GM12865 (cell line): ENCODE measurements around the gene RIGI.
"Not testable (repeated sequence)": the region's sequence is repeated elsewhere in the genome, so short reads cannot be mapped to it uniquely, and the experiment has no call there.

Experiments
- DNase-seq: peaks from one replicate; pipeline ENCODE4 v3.0.0; 2010; ENCODE audit warnings: low read depth
- H3K4me3 ChIP-seq: 2 replicates; pipeline ENCODE4 v1.5.1; 2011; ENCODE audit warnings: mild to moderate bottlenecking, low read depth, low read length, control low read depth
- TF ChIP-seq, protein P1 (sequence below): IDR thresholded peaks from 2 replicates; pipeline ENCODE4 v1.5.1; 2011; ENCODE audit warnings: low read length, control low read depth, low read depth, inconsistent platforms; ENCODE audit not compliant: insufficient read depth; ENCODE audit errors: missing control alignments

Gene RIGI

DNA sequence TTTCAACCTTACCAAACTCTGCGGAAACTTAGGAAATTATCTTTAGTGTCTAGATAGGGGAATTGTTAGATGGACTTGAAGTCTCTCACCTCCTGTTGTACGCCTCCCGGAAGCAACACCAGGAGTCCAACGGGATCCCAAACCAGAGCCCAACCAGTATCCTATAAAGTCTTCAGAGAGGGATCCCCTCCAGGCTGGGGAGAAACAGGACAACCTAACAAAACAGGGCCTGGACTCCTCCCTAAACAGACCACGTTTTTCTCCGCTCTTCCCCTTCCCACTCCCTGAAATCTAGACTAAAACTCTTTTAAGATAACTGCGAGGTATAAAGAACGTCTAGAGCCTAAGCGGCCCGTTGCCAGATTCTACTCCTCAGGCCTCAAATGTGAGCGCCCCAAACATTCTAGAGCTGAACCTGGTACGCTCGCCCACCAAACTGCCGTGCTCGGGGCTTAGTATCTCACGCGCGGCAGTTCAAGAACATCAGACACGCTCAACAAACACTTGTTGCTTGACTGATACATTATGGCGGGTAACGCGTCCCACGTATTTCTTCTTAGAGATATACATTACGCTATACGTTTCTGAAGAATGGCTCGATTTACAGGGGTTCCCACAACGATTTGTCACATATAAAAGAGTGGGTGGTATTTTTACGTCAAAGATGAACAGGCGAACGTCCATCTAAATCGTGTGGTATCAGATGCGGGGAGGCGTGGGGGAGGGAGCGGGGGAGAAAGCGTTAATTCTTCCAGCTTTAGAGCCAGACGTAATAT, 25.5 kb upstream of the RIGI start:
- TF ChIP-seq, protein P1, sequence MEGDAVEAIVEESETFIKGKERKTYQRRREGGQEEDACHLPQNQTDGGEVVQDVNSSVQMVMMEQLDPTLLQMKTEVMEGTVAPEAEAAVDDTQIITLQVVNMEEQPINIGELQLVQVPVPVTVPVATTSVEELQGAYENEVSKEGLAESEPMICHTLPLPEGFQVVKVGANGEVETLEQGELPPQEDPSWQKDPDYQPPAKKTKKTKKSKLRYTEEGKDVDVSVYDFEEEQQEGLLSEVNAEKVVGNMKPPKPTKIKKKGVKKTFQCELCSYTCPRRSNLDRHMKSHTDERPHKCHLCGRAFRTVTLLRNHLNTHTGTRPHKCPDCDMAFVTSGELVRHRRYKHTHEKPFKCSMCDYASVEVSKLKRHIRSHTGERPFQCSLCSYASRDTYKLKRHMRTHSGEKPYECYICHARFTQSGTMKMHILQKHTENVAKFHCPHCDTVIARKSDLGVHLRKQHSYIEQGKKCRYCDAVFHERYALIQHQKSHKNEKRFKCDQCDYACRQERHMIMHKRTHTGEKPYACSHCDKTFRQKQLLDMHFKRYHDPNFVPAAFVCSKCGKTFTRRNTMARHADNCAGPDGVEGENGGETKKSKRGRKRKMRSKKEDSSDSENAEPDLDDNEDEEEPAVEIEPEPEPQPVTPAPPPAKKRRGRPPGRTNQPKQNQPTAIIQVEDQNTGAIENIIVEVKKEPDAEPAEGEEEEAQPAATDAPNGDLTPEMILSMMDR, result no peak
- peak overlapping the region; percentile 71 for H3K4me3 ChIP-seq
- peak; percentile 52 for DNase-seq

DNA sequence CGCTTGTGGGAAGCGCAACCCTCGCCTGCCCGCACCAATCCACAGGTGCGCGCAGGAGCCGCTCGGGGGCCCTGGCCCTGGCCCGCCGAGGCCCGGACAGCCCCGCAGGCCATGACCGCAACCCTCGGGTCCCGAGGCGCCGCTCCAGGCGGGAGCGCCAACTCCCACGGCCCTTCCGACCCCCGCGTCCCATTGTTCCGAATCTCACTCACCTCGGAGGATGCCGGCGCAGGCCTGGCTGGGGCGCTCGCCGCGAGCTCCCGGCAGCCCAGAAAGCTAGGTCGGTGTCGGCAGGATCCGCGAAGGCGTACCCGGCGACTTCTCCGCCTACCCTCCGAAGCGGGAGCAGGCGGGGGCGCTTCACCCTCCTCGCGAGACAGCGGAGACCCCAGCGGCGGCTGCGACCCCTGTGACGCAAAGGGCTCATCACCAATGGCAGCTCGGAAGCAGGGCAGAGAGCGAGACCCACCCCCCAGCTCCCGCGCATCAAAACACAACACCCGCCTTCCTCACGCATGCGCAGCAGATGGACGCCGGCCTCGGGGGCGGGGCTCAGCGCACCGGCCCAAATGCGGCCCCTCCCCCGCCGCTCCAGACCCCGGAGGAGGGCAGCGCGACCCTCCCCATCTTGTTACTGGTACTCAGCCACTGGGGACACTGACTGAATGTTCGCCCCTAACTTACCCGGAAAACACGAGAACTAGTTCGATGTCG, 24.7 kb upstream of the RIGI start:
- TF ChIP-seq, protein P1, result no peak
- peak; percentile 94 for DNase-seq
- peak overlapping the region; percentile 71 for H3K4me3 ChIP-seq

DNA sequence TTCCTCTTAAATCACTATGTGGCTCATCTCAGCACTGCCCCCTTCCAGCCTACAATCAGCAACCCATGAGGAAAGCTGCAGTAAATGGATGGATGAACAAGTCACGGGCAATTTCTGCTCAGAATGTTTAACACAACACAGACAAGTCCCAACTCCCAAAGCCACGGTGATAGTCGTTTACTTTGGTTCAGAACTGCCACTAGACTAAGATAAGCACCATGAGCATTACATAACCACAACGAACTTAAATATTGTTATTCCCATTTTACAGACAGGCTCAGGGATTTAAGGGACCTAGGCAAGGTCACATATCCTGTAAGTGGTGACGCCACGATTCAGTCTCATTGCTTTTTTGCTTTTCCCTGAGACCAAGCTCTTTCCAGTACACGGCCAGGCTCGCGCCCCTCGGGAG, 24.2 kb upstream of the RIGI start:
- no peak for DNase-seq
- TF ChIP-seq, protein P1, result no peak
- H3K4me3 ChIP-seq, result peak overlapping the region; percentile 71

DNA sequence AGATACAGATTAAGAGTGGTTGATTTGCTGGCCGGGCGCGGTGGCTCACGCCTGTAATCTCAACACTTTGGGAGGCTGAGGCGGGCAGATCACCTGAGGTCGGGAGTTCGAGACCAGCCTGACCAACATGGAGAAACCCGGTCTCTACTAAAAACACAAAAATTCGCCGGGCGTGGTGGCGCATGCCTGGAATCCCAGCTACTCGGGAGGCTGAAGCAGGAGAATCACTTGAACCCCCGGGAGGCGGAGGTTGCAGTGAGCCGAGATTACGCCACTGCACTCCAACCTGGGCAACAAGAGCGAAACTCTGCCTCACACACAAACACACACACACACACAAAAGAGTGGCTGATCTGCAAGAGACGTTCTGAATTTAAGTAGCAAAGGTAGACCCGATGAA, 22.2 kb upstream of the RIGI start:
- not testable (repeated sequence) for DNase-seq, H3K4me3 ChIP-seq

DNA sequence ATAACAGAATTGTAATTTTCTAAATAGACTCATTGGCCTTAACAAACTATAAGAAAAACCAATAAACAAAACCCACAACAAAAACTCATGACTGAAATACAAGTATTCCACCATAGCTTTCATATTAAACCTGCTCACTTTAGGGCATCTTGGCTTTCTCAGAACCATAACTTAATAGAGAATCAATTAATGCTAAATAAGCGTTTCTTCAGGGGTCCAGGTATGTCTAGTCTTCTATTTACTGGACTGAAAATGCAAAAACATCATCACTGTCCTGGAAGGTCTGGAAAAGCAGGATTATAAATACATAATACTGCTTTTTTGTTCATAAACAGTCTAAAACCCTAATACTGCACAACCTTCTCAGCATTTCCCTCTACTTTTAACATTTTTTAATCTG, 19.9 kb upstream of the RIGI start:
- no peak overlapping the region for H3K4me3 ChIP-seq
- TF ChIP-seq, protein P1, result no peak
- DNase-seq, result no peak

DNA sequence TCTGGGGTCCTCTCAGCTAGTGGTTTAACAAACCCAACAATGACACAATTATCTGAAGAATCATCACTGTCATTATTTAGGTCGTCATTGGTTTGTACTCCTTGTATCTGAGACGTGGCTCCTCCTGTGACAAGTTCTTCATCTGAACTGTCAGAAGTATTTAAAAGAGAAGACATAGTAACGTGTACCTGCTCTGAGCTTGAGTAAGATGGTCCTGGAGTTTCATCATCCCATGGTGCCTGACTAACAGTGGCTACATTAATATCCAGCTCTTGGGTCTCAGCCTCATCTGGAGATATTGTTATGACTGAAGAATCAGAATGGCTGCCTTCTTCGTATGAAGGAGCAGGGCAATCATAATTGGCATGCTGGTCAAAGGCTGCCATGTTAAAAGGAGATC, 17.1 kb upstream of the RIGI start:
- TF ChIP-seq, protein P1, result no peak
- DNase-seq, result no peak
- no peak overlapping the region for H3K4me3 ChIP-seq

DNA sequence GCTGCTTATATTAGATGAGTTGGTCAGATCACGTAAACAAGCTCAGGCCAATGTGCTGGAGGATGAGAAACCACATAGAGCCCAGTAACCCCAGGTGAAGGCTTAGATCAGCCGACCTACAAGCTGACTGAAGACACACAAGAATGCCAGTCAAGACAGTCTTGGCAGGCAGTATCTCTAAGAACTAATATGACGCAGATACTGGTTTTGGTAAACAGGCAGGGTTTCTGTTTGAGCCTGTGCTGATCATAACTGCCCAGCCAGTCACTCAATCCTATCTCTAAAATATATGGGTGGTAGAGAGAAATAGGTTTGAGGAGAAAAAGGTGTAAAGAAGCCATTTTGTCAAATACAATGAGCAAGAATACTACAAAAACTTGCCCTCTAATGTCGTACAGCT, 7.8 kb upstream of the RIGI start:
- TF ChIP-seq, protein P1, result no peak
- H3K4me3 ChIP-seq, result no peak overlapping the region
- no peak for DNase-seq
